IPS DF 4.7 (cell line): ENCODE data around the gene GAS2L2.

Source experiments
- DNase-seq: peaks from one replicate; pipeline ENCODE4 v3.0.0-alpha.2; 2013; ENCODE audit warnings: low spot score; ENCODE audit errors: extremely low read depth

The GAS2L2 gene

GRCh38 chr17:35700150-35700549 lies 52.9 kb downstream of the GAS2L2 start:
- no peak for DNase-seq

DNA sequence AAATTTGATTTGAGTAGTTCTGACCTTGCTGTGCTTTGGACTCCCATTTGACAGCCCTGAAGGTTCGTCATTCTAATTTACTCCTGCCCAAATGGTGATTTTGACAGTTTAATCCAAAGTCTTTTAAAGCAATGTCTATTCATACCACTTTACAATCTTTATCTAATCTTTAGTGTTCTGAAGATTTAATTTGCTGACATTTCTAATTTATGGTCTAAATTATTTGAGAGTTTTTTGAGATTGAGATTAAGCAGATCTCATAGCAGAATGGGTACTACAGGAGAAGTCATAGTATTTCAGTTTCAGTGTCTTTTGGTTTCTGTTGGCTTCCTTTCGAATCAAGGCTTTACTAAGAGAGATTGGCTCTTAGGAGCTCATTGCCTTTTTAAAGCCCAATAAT lies 54.2 kb downstream of the GAS2L2 start:
- no peak for DNase-seq

GRCh38 chr17:35695613-35696012 lies 57.4 kb downstream of the GAS2L2 start:
- DNase-seq = no peak

- DNase-seq = no peak
Measured at GRCh38 chr17:35694906-35695305, 58.1 kb downstream of the GAS2L2 start.
